Measurements from ENCODE around the gene NCK1.

Gene NCK1

DNA sequence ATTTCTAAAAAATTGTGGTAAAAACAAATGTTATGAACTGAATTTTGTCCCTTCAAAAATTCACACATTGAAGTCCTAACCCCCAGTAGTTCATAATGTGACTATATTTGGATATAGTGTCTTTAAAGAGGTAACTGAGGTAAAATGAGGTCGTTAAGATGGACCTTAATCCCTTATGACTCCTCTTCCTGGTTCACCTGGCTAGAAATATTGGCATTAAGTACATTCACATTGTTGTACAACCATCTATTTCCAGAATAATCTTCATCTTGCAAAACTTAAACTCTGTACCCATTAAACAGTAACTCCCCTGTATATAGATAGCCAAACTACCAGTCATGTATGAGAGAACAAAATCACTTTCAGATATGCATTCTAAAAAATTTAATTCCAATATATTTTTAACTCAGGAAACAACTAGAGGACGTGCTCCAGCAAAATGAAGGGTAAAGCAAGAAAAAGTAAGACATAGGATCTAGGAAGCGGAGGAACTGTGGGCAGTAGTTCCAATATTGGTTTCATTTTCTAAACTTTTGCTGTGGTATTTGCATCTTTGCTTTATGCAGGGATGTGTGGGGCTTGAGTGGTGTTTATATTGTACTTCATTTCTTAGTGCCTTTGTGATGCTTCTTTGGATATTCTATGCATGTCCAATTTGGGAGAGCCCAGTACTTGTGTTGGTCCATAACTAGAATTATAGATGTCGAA, 59.0 kb downstream of the NCK1 start:
- no peak overlapping the region for H3K4me3 ChIP-seq (ENCODE audit: low read depth, low read length)
- no peak for DNase-seq (ENCODE audit: low read depth, low spot score)
- TF ChIP-seq, protein P1, sequence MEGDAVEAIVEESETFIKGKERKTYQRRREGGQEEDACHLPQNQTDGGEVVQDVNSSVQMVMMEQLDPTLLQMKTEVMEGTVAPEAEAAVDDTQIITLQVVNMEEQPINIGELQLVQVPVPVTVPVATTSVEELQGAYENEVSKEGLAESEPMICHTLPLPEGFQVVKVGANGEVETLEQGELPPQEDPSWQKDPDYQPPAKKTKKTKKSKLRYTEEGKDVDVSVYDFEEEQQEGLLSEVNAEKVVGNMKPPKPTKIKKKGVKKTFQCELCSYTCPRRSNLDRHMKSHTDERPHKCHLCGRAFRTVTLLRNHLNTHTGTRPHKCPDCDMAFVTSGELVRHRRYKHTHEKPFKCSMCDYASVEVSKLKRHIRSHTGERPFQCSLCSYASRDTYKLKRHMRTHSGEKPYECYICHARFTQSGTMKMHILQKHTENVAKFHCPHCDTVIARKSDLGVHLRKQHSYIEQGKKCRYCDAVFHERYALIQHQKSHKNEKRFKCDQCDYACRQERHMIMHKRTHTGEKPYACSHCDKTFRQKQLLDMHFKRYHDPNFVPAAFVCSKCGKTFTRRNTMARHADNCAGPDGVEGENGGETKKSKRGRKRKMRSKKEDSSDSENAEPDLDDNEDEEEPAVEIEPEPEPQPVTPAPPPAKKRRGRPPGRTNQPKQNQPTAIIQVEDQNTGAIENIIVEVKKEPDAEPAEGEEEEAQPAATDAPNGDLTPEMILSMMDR (IDR thresholded peaks at IDR 0.05; ENCODE audit: low read depth, low read length): no peak
- in situ Hi-C loops (cut with HindIII; ENCODE audit: low sequenced_read_pairs): no loop called here

DNA sequence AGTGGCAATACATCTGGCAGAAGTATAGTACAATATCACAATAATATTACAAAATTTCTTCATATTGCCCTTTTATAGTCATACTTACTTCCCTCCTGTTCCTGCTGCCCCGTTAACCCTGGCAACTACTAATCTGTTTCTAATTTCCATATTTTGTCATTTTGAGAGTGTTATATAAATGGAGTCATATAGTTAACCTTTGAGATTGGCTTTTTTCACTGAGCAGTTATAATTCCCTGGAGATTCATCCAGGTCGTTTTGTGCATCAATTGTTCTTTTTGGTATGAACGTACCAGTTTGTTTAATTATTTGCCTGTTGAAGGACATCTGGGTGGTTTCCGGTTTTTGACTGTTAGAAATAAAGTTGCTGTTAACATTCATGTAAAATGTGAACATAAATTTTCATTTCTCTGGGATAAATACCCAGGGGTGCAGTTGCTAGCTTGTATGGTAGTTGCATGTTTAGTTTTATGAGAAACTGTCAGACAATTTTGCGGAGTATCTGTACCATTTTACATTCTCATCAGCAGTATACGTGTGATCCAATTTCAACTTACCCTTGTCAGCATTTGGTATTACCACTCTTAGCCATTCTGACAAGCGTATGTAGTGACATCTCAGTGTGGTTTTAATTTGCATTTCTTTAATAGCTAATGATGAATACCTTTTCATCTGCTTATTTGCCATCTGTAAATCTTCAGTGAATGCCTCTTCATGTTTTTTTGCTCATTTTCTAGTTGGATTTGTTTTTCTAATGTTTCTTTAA, 63.6 kb downstream of the NCK1 start:
- in situ Hi-C loops (cut with HindIII; ENCODE audit: low sequenced_read_pairs): no loop called here
- no peak overlapping the region for H3K4me3 ChIP-seq (ENCODE audit: low read depth, low read length)
- TF ChIP-seq, protein P1 (IDR thresholded peaks at IDR 0.05; ENCODE audit: low read depth, low read length): no peak
- no peak for DNase-seq (ENCODE audit: low read depth, low spot score)

DNA sequence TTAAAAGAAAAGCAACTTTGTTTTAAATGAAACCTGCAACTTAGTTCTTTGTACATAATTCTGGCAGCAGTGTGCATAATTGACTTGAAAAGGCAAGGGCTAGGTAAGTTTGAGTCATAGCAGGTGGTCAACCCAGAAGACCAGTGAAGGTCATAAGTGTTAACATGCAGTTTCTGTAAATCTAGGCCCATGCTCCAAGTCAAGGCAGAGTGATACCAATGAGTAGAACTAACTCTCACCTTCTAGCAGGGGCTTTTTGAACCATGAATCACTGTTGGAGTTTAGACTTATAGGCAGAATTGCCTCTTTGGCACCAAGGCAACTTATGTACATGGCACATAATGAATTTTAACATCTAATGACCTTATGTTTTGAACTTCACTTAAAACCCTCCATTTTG, 66.2 kb downstream of the NCK1 start:
- DNase-seq (ENCODE audit: low read depth, low spot score): no peak
- no peak overlapping the region for H3K4me3 ChIP-seq (ENCODE audit: low read depth, low read length)
- in situ Hi-C loops (cut with HindIII; ENCODE audit: low sequenced_read_pairs): no loop called here
- TF ChIP-seq, protein P1 (IDR thresholded peaks at IDR 0.05; ENCODE audit: low read depth, low read length): no peak

DNA sequence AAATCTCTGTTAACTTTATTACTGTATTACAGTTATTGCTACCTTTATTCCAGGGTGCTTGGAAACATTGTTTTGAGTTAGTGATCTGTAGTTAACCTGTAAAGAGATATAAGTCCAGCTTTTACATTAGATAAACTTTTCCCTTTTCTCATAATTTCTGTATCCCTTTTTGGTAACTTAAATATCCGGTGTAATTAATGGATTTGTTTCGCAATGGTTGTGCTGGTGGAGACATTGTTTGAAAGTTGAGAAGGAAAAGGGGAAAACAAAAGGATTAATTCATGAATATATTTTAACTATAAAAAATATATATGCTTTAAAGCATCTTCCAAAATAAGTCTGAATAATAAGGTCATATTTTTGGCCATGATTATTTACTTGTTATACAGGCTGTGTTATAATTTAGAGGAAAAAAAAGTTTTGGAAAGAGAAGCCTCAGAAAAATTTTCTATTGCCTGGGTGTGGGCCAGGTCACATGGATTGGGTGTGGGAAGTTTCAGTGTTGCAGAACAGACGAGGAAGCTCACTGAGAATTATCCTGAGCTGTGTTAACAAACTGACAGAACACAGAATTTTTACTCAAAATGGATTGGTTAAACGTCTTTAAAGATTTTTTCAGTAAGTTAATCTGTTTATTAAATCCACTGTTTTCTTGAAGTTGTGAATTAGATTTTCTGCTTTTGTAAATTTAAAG, 68.1 kb downstream of the NCK1 start:
- peak; percentile 15 for DNase-seq (ENCODE audit: low read depth, low spot score)
- in situ Hi-C loops (cut with HindIII; ENCODE audit: low sequenced_read_pairs): no loop called here
- no peak overlapping the region for H3K4me3 ChIP-seq (ENCODE audit: low read depth, low read length)
- TF ChIP-seq, protein P1 (IDR thresholded peaks at IDR 0.05; ENCODE audit: low read depth, low read length): no peak

DNA sequence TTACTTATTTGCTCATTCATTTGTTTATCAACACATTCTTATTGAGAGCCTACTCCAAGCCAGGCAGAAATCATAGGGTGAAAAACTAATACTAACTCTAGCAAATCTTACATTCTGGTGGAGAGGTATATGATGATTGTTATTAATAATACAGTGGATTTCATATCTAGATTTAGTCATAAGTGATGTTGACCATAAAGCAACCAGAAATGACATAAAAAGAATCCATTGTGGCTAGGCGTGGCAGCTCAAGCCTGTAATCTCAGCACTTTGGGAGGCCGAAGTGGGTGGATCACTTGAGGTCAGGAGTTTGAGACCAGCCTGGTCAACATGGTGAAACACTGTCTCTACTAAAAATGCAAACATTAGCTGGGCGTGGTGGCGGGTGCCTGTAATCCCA, 69.6 kb downstream of the NCK1 start:
- TF ChIP-seq, protein P1 (IDR thresholded peaks at IDR 0.05; ENCODE audit: low read depth, low read length): no peak
- in situ Hi-C loops (cut with HindIII; ENCODE audit: low sequenced_read_pairs): no loop called here
- H3K4me3 ChIP-seq (ENCODE audit: low read depth, low read length): no peak overlapping the region
- DNase-seq (ENCODE audit: low read depth, low spot score): no peak

DNA sequence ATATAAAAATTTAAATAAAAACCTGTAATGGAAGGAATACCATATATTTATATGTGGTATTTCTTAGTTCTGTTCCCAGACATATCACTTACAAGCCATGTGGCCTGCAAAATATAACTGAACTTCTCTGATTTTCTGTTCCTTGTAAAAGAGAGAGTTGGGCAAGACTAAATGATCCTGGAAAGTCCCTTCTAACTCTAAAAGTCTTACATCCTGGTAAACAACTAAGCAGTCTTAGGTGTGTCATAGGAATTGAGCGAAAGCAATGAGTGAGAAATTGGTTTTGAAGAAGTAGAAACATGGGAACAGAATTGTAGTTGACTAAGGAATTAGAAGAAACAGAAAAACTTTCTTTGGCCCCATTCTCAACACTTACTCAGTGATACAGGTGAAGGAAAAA, 70.5 kb downstream of the NCK1 start:
- H3K4me3 ChIP-seq (ENCODE audit: low read depth, low read length): no peak overlapping the region
- DNase-seq (ENCODE audit: low read depth, low spot score): no peak
- TF ChIP-seq, protein P1 (IDR thresholded peaks at IDR 0.05; ENCODE audit: low read depth, low read length): no peak
- in situ Hi-C loops (cut with HindIII; ENCODE audit: low sequenced_read_pairs): no loop called here
